Progenitor cell of endocrine pancreas (in vitro differentiated cells): Measurements from ENCODE around the gene CAMKMT. TPM values are rescaled to one million over a fixed set of nuclear protein-coding genes. Genes with fewer than 3 reads are reported as not detected.

ENCODE experiments used
- DNase-seq: peaks from one replicate; pipeline ENCODE4 v3.0.0; 2021; ENCODE audit warnings: low spot score; ENCODE audit not compliant: unreplicated experiment
- H3K27ac Mint-ChIP-seq: 2 replicates; pipeline ENCODE4 v1.8.0; 2021; ENCODE audit warnings: mild to moderate bottlenecking, moderate library complexity, mixed read lengths
- H3K27me3 Mint-ChIP-seq: 2 replicates; pipeline ENCODE4 v1.8.0; 2021; ENCODE audit warnings: mixed read lengths
- H3K36me3 Mint-ChIP-seq: 2 replicates; pipeline ENCODE4 v1.8.0; 2022; ENCODE audit warnings: mixed read lengths; ENCODE audit not compliant: insufficient read depth
- H3K4me1 Mint-ChIP-seq: 2 replicates; pipeline ENCODE4 v1.8.0; 2021; ENCODE audit warnings: low read depth, mixed read lengths
- H3K4me3 Mint-ChIP-seq: 2 replicates; pipeline ENCODE4 v1.8.0; 2021; ENCODE audit warnings: low read depth, mild to moderate bottlenecking, moderate library complexity, mixed read lengths
- H3K9me3 Mint-ChIP-seq: 2 replicates; pipeline ENCODE4 v1.8.0; 2021; ENCODE audit warnings: low read depth, mixed read lengths
- CTCF ChIP-seq: fragments of 200-600 bp; sonication (generic); IDR thresholded peaks from one replicate; pipeline ENCODE4 v1.5.0; 2021; ENCODE audit warnings: antibody characterized with exemption, mild to moderate bottlenecking; ENCODE audit not compliant: unreplicated experiment
- total RNA-seq: library from RNA; stranded (reverse); gene quantifications from 2 replicates; pipeline ENCODE4 v1.2.1, GENCODE V29; 2021

The CAMKMT gene
- total RNA-seq, 1 donor from 2014 or later: 20.3 TPM

- H3K27me3 Mint-ChIP-seq: no peaks in the 10 kb centered on the region
- no peak for TF ChIP-seq CTCF
- peaks cover 8% of the 10 kb centered on the region for H3K36me3 Mint-ChIP-seq
- DNase-seq: no peak
- peaks cover 2% of the 10 kb centered on the region for H3K4me1 Mint-ChIP-seq
- peaks cover 9% of the 10 kb centered on the region for H3K9me3 Mint-ChIP-seq
- no peak overlapping the region for H3K27ac Mint-ChIP-seq
- no peak overlapping the region for H3K4me3 Mint-ChIP-seq
Measured at GRCh38 chr2:44526352-44526751, 164.6 kb downstream of the CAMKMT start.

GRCh38 chr2:44528595-44528994 is 166.8 kb downstream of the CAMKMT start:
- no peak for TF ChIP-seq CTCF
- DNase-seq: no peak
- no peak overlapping the region for H3K4me3 Mint-ChIP-seq

DNA sequence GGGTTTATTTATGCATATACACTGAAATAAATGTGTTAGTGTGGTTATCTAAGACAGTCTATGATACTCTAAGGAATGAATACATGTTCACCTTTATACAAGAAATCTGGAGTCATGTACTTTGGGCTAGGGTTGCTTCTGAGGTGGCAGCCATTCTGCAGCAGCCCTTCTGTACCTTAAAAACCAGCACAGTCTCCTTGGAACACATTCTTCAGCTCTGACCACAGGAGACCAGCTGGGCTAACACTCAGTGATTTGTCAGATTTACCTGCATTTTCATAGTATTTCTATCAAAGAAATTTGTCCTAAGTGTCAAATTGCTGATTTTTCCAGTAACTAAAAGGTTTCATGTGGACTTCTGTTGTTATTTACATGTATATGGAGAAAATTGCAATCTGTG is 167.7 kb downstream of the CAMKMT start:
- Mint-ChIP-seq H3K4me3 (no peak overlapping the region), H3K9me3 (no peaks in the 10 kb centered on the region), H3K4me1 (peaks cover 5% of the 10 kb centered on the region), H3K27me3 (no peaks in the 10 kb centered on the region), H3K36me3 (peaks cover 4% of the 10 kb centered on the region), H3K27ac (no peak overlapping the region)
- no peak for TF ChIP-seq CTCF
- DNase-seq: no peak

More at GRCh38 chr2:44528595-44528994, 166.8 kb downstream of the CAMKMT start:
- peaks cover 5% of the 10 kb centered on the region for H3K4me1 Mint-ChIP-seq
- H3K9me3 Mint-ChIP-seq: no peaks in the 10 kb centered on the region
- no peaks in the 10 kb centered on the region for H3K27me3 Mint-ChIP-seq
- H3K36me3 Mint-ChIP-seq: peaks cover 3% of the 10 kb centered on the region
- no peak overlapping the region for H3K27ac Mint-ChIP-seq

- H3K9me3 Mint-ChIP-seq: peaks cover 3% of the 10 kb centered on the region
- H3K27me3 Mint-ChIP-seq: no peaks in the 10 kb centered on the region
- no peak for DNase-seq
- H3K36me3 Mint-ChIP-seq: peaks cover 3% of the 10 kb centered on the region
- H3K27ac Mint-ChIP-seq: no peak overlapping the region
- no peak overlapping the region for H3K4me3 Mint-ChIP-seq
- TF ChIP-seq CTCF: no peak
- peaks cover 5% of the 10 kb centered on the region for H3K4me1 Mint-ChIP-seq
Measured at GRCh38 chr2:44531289-44531688, 169.5 kb downstream of the CAMKMT start.

DNA sequence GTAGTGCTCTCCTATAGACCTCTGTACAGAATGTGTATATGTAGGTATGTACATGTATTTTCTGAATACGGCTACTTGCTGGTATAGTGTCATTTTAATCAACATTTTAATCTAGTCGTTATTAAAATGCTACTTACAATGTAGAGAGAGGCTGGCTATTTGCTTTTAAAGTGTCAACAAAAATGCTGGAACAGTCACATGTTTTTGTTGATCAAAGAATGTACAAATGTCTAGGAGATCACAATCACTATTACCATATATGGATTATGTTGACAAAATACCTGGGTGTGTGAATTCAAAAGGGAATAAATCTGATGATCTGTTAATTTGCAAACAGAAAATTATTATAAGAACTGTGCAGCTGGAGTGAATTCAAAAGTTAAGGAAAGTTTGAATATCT is 170.3 kb downstream of the CAMKMT start:
- peaks cover 7% of the 10 kb centered on the region for H3K9me3 Mint-ChIP-seq
- DNase-seq: no peak
- H3K27me3 Mint-ChIP-seq: no peaks in the 10 kb centered on the region
- peaks cover 5% of the 10 kb centered on the region for H3K36me3 Mint-ChIP-seq
- peak overlapping the region; percentile 39 for H3K27ac Mint-ChIP-seq
- peaks cover 5% of the 10 kb centered on the region for H3K4me1 Mint-ChIP-seq
- no peak for TF ChIP-seq CTCF
- H3K4me3 Mint-ChIP-seq: no peak overlapping the region
